ENCODE data around the gene MYO7A.
A peak's percentile ranks its signal among the peaks of the same experiment; 100 is the strongest.

MYO7A gene

GRCh38 chr11:77173494-77173893 lies 45.4 kb downstream of the MYO7A start:
- no peak overlapping the region for H3K4me3 ChIP-seq (ENCODE audit: low read length in 2 of 2)
- no peak overlapping the region for H3K14ac ChIP-seq (ENCODE audit: low read length)
- no peak overlapping the region for H4K8ac ChIP-seq (ENCODE audit: low read depth, low read length)
- peak overlapping the region; percentile 13 for H3K4ac ChIP-seq (ENCODE audit: low read length)
- no peaks in the 10 kb centered on the region for H3K9me3 ChIP-seq (replicated peaks in 1 of 2; ENCODE audit: control insufficient read depth in 2 of 2, insufficient read depth in 1 of 2, low read depth in 1 of 2, low read length in 2 of 2)
- no peaks in the 10 kb centered on the region for H3K79me1 ChIP-seq (ENCODE audit: low read depth, low read length)
- peak overlapping the region; percentile 87 for H2BK15ac ChIP-seq (ENCODE audit: low read length)
- peak overlapping the region; percentile 69 for H2BK12ac ChIP-seq (ENCODE audit: low read length)
- H4K91ac ChIP-seq (ENCODE audit: low read depth, low read length, poor library complexity), result no peak overlapping the region
- no peak for DNase-seq (ENCODE audit: low spot score)
- H3K9ac ChIP-seq (ENCODE audit: low read depth, low read length, poor library complexity), result no peak overlapping the region
- H3K4me2 ChIP-seq (ENCODE audit: insufficient read depth, low read length, poor library complexity, severe bottlenecking), result no peak overlapping the region
- no peak overlapping the region for H2BK120ac ChIP-seq (ENCODE audit: low read depth, low read length)
- H3K18ac ChIP-seq (ENCODE audit: low read length), result peak overlapping the region; percentile 81
- H2AFZ ChIP-seq (ENCODE audit: low read length), result peak overlapping the region; percentile 76
- no peak overlapping the region for H3K23ac ChIP-seq (ENCODE audit: low read depth, low read length, poor library complexity)
- H2AK5ac ChIP-seq (ENCODE audit: low read depth, low read length), result peak overlapping the region; percentile 62
- H3K36me3 ChIP-seq (replicated peaks in 1 of 2; ENCODE audit: control insufficient read depth in 2 of 2, insufficient read depth in 2 of 2, low read length in 2 of 2), result no peaks in the 10 kb centered on the region
- peaks cover 39% of the 10 kb centered on the region in 2 donors for H3K4me1 ChIP-seq (ENCODE audit: control insufficient read depth in 2 of 2, insufficient read depth in 1 of 2, low read depth in 1 of 2, low read length in 2 of 2)
- H3K27me3 ChIP-seq (ENCODE audit: control insufficient read depth in 3 of 3, insufficient read depth in 3 of 3, low read depth in 1 of 3, low read length in 3 of 3), result no peaks in the 10 kb centered on the region
- WGBS, 2 donors (ENCODE audit: extremely low coverage in 2 of 2, insufficient read length in 2 of 2, insufficient replicate concordance in 1 of 2), result no CpG with 5 or more reads among the region's 10 CpGs
- no peak overlapping the region for H3K27ac ChIP-seq (replicated peaks; ENCODE audit: low read length)
- H2BK5ac ChIP-seq (ENCODE audit: low read length), result peak overlapping the region; percentile 31

GRCh38 chr11:77174559-77174958 lies 46.5 kb downstream of the MYO7A start:
- Histone ChIP-seq H2BK15ac (ENCODE audit: low read length) (peak overlapping the region; percentile 90), H3K18ac (ENCODE audit: low read length) (peak overlapping the region; percentile 40), H4K8ac (ENCODE audit: low read depth, low read length) (no peak overlapping the region), H2AK5ac (ENCODE audit: low read depth, low read length) (peak overlapping the region; percentile 64), H2BK120ac (ENCODE audit: low read depth, low read length) (no peak overlapping the region), H3K9ac (ENCODE audit: low read depth, low read length, poor library complexity) (no peak overlapping the region), H3K27me3 (ENCODE audit: control insufficient read depth in 3 of 3, insufficient read depth in 3 of 3, low read depth in 1 of 3, low read length in 3 of 3) (no peaks in the 10 kb centered on the region), H3K4me2 (ENCODE audit: insufficient read depth, low read length, poor library complexity, severe bottlenecking) (no peak overlapping the region), H3K4ac (ENCODE audit: low read length) (no peak overlapping the region), H3K4me3 (ENCODE audit: low read length in 2 of 2) (no peak overlapping the region), H3K79me1 (ENCODE audit: low read depth, low read length) (no peaks in the 10 kb centered on the region), H3K36me3 (replicated peaks in 1 of 2; ENCODE audit: control insufficient read depth in 2 of 2, insufficient read depth in 2 of 2, low read length in 2 of 2) (no peaks in the 10 kb centered on the region), H3K14ac (ENCODE audit: low read length) (no peak overlapping the region), H3K27ac (replicated peaks; ENCODE audit: low read length) (no peak overlapping the region), H3K23ac (ENCODE audit: low read depth, low read length, poor library complexity) (peak overlapping the region; percentile 70), H3K4me1 (ENCODE audit: control insufficient read depth in 2 of 2, insufficient read depth in 1 of 2, low read depth in 1 of 2, low read length in 2 of 2) (peaks cover 39% of the 10 kb centered on the region in 2 donors), H3K9me3 (replicated peaks in 1 of 2; ENCODE audit: control insufficient read depth in 2 of 2, insufficient read depth in 1 of 2, low read depth in 1 of 2, low read length in 2 of 2) (no peaks in the 10 kb centered on the region), H2BK12ac (ENCODE audit: low read length) (no peak overlapping the region), H2BK5ac (ENCODE audit: low read length) (no peak overlapping the region), H4K91ac (ENCODE audit: low read depth, low read length, poor library complexity) (no peak overlapping the region), H2AFZ (ENCODE audit: low read length) (peak overlapping the region; percentile 76)
- no CpG with 5 or more reads among the region's 16 CpGs for whole genome bisulfite sequencing, 2 donors (ENCODE audit: extremely low coverage in 2 of 2, insufficient read length in 2 of 2, insufficient replicate concordance in 1 of 2)
- no peak for DNase-seq (ENCODE audit: low spot score)

- H3K4me3 ChIP-seq (ENCODE audit: low read length in 2 of 2), result peak overlapping the region in 1 of 2 donors; percentile 21
- H3K4me2 ChIP-seq (ENCODE audit: insufficient read depth, low read length, poor library complexity, severe bottlenecking), result no peak overlapping the region
- H3K14ac ChIP-seq (ENCODE audit: low read length), result no peak overlapping the region
- no peak for DNase-seq (ENCODE audit: low spot score)
- no peak overlapping the region for H2BK12ac ChIP-seq (ENCODE audit: low read length)
- H3K23ac ChIP-seq (ENCODE audit: low read depth, low read length, poor library complexity), result no peak overlapping the region
- peak overlapping the region; percentile 47 for H3K9ac ChIP-seq (ENCODE audit: low read depth, low read length, poor library complexity)
- no peak overlapping the region for H3K4ac ChIP-seq (ENCODE audit: low read length)
- peak overlapping the region; percentile 37 for H2BK120ac ChIP-seq (ENCODE audit: low read depth, low read length)
- no peak overlapping the region for H3K27ac ChIP-seq (replicated peaks; ENCODE audit: low read length)
- no peaks in the 10 kb centered on the region for H3K9me3 ChIP-seq (replicated peaks in 1 of 2; ENCODE audit: control insufficient read depth in 2 of 2, insufficient read depth in 1 of 2, low read depth in 1 of 2, low read length in 2 of 2)
- H2BK5ac ChIP-seq (ENCODE audit: low read length), result peak overlapping the region; percentile 25
- H4K91ac ChIP-seq (ENCODE audit: low read depth, low read length, poor library complexity), result no peak overlapping the region
- H2AFZ ChIP-seq (ENCODE audit: low read length), result peak overlapping the region; percentile 85
- no peaks in the 10 kb centered on the region for H3K27me3 ChIP-seq (ENCODE audit: control insufficient read depth in 3 of 3, insufficient read depth in 3 of 3, low read depth in 1 of 3, low read length in 3 of 3)
- no peak overlapping the region for H4K8ac ChIP-seq (ENCODE audit: low read depth, low read length)
- peaks cover 36 to 39% of the 10 kb centered on the region in 2 donors for H3K4me1 ChIP-seq (ENCODE audit: control insufficient read depth in 2 of 2, insufficient read depth in 1 of 2, low read depth in 1 of 2, low read length in 2 of 2)
- H3K18ac ChIP-seq (ENCODE audit: low read length), result peak overlapping the region; percentile 58
- peak overlapping the region; percentile 90 for H2BK15ac ChIP-seq (ENCODE audit: low read length)
- peak overlapping the region; percentile 64 for H2AK5ac ChIP-seq (ENCODE audit: low read depth, low read length)
- H3K36me3 ChIP-seq (replicated peaks in 1 of 2; ENCODE audit: control insufficient read depth in 2 of 2, insufficient read depth in 2 of 2, low read length in 2 of 2), result no peaks in the 10 kb centered on the region
- no peaks in the 10 kb centered on the region for H3K79me1 ChIP-seq (ENCODE audit: low read depth, low read length)
- WGBS, 2 donors (ENCODE audit: extremely low coverage in 2 of 2, insufficient read length in 2 of 2, insufficient replicate concordance in 1 of 2), result no CpG with 5 or more reads among the region's 15 CpGs
Measured at GRCh38 chr11:77175021-77175842, 47.2 kb downstream of the MYO7A start.

GRCh38 chr11:77175869-77176539 lies 48.0 kb downstream of the MYO7A start:
- no peak overlapping the region for H3K14ac ChIP-seq (ENCODE audit: low read length)
- H2BK120ac ChIP-seq (ENCODE audit: low read depth, low read length), result peak overlapping the region; percentile 37
- H3K4me3 ChIP-seq (ENCODE audit: low read length in 2 of 2), result peak overlapping the region in 1 of 2 donors; percentile 21
- H2BK12ac ChIP-seq (ENCODE audit: low read length), result no peak overlapping the region
- H3K27me3 ChIP-seq (ENCODE audit: control insufficient read depth in 3 of 3, insufficient read depth in 3 of 3, low read depth in 1 of 3, low read length in 3 of 3), result no peaks in the 10 kb centered on the region
- no peak overlapping the region for H3K23ac ChIP-seq (ENCODE audit: low read depth, low read length, poor library complexity)
- no peaks in the 10 kb centered on the region for H3K9me3 ChIP-seq (replicated peaks in 1 of 2; ENCODE audit: control insufficient read depth in 2 of 2, insufficient read depth in 1 of 2, low read depth in 1 of 2, low read length in 2 of 2)
- peak overlapping the region; percentile 47 for H3K9ac ChIP-seq (ENCODE audit: low read depth, low read length, poor library complexity)
- H2AK5ac ChIP-seq (ENCODE audit: low read depth, low read length), result peak overlapping the region; percentile 31
- no peak overlapping the region for H4K8ac ChIP-seq (ENCODE audit: low read depth, low read length)
- H3K4me1 ChIP-seq (ENCODE audit: control insufficient read depth in 2 of 2, insufficient read depth in 1 of 2, low read depth in 1 of 2, low read length in 2 of 2), result peaks cover 28 to 39% of the 10 kb centered on the region in 2 donors
- H2BK5ac ChIP-seq (ENCODE audit: low read length), result peak overlapping the region; percentile 25
- H3K79me1 ChIP-seq (ENCODE audit: low read depth, low read length), result no peaks in the 10 kb centered on the region
- peak overlapping the region; percentile 85 for H2AFZ ChIP-seq (ENCODE audit: low read length)
- H3K36me3 ChIP-seq (replicated peaks in 1 of 2; ENCODE audit: control insufficient read depth in 2 of 2, insufficient read depth in 2 of 2, low read length in 2 of 2), result no peaks in the 10 kb centered on the region
- DNase-seq (ENCODE audit: low spot score), result no peak
- no peak overlapping the region for H3K4ac ChIP-seq (ENCODE audit: low read length)
- peak overlapping the region; percentile 58 for H3K18ac ChIP-seq (ENCODE audit: low read length)
- no peak overlapping the region for H3K4me2 ChIP-seq (ENCODE audit: insufficient read depth, low read length, poor library complexity, severe bottlenecking)
- WGBS, 2 donors (ENCODE audit: extremely low coverage in 2 of 2, insufficient read length in 2 of 2, insufficient replicate concordance in 1 of 2), result no CpG with 5 or more reads among the region's 12 CpGs
- H3K27ac ChIP-seq (replicated peaks; ENCODE audit: low read length), result no peak overlapping the region
- H2BK15ac ChIP-seq (ENCODE audit: low read length), result peak overlapping the region; percentile 71
- H4K91ac ChIP-seq (ENCODE audit: low read depth, low read length, poor library complexity), result no peak overlapping the region
